Measurements from ENCODE around the gene NEBL. TPM values are rescaled to one million over a fixed set of nuclear protein-coding genes. Genes with fewer than 3 reads are reported as not detected.

The NEBL gene
- total and polyA plus RNA-seq, 2 of the 4 experiments (the other 2 are of a cell fraction) = under 0.01 TPM

GRCh38 chr10:20901110-20901509 is 4.0 kb upstream of the NEBL start:
- no peak overlapping the region for H3K9ac ChIP-seq (ENCODE audit: low read depth, low read length)
- no peak overlapping the region for H3K27ac ChIP-seq (ENCODE audit: insufficient read depth, low read length)
- no peak overlapping the region for H3K23ac ChIP-seq (ENCODE audit: low read depth, low read length)
- H3K79me1 ChIP-seq (ENCODE audit: low read depth in 1 of 2, low read length in 2 of 2) = no peaks in the 10 kb centered on the region
- DNase-seq = no peak
- in situ Hi-C loops (cut with MboI; ENCODE audit: low sequenced_read_pairs) = no loop called here
- intact Hi-C loops (cut with micrococcal nuclease) = no loop called here
- H2AK9ac ChIP-seq (replicated peaks; ENCODE audit: low read depth, low read length, poor library complexity) = no peak overlapping the region
- BruUV-seq (replicated peaks) = no TSS peak
- H4K8ac ChIP-seq (ENCODE audit: low read depth in 2 of 2, low read length in 2 of 2) = no peak overlapping the region
- no peak overlapping the region for H3K14ac ChIP-seq (replicated peaks; ENCODE audit: low read depth, low read length)
- H2AFZ ChIP-seq (replicated peaks; ENCODE audit: low read length, poor library complexity) = no peak overlapping the region
- no peaks in the 10 kb centered on the region for H3K4me1 ChIP-seq (ENCODE audit: control insufficient read depth, insufficient read depth, low read length)
- no peak overlapping the region for H2BK5ac ChIP-seq (ENCODE audit: low read depth, low read length, poor library complexity, severe bottlenecking)
- no peak overlapping the region for H2BK20ac ChIP-seq (ENCODE audit: low read depth, low read length)
- POLR2A ChIA-PET (ENCODE audit: unreplicated experiment) = no interaction called here
- no peak for TF ChIP-seq SMC3 (IDR thresholded peaks at IDR 0.05; ENCODE audit: low read depth, low read length)
- no peak for TF ChIP-seq MAZ (IDR thresholded peaks at IDR 0.05; ENCODE audit: borderline replicate concordance, low read depth, low read length)
- TF ChIP-seq RFX5 (IDR thresholded peaks at IDR 0.05; ENCODE audit: low read depth, low read length) = no peak
- no peak for TF ChIP-seq BHLHE40 (IDR thresholded peaks at IDR 0.05; ENCODE audit: low read depth, low read length)
- no peak for TF ChIP-seq CEBPB (IDR thresholded peaks at IDR 0.05; ENCODE audit: low read depth, low read length)
- no peak for TF ChIP-seq CHD1 (IDR thresholded peaks at IDR 0.05; ENCODE audit: low read depth, low read length)
- H2AK5ac ChIP-seq (ENCODE audit: low read depth, low read length) = no peak overlapping the region
- WGBS, 2 experiments (ENCODE audit: extremely low coverage in 2 of 2, insufficient read length in 1 of 2) = 30% methylated on average over 2 of the region's 5 CpGs; no CpG with 5 or more reads in 1 of the 2 experiments
- no peaks in the 10 kb centered on the region for H3K27me3 ChIP-seq (ENCODE audit: control insufficient read depth, insufficient read depth, low read length)
- no peaks in the 10 kb centered on the region for H3K9me3 ChIP-seq (ENCODE audit: control insufficient read depth, insufficient read depth, low read length)
- no peak overlapping the region for H3K18ac ChIP-seq (ENCODE audit: low read depth, low read length)
- dilution Hi-C loops (cut with HindIII; ENCODE audit: low sequenced_read_pairs, unreplicated experiment) = no loop called here
- no peak overlapping the region for H2BK120ac ChIP-seq (ENCODE audit: low read depth, low read length)
- H4K5ac ChIP-seq (ENCODE audit: low read depth, low read length) = no peak overlapping the region
- no peaks in the 10 kb centered on the region for H4K20me1 ChIP-seq (ENCODE audit: insufficient read depth, low read length)
- H4K91ac ChIP-seq (ENCODE audit: insufficient read depth, low read depth, low read length) = no peak overlapping the region
- no peak overlapping the region for H3K4me2 ChIP-seq (ENCODE audit: low read depth, low read length)
- H3K36me3 ChIP-seq (ENCODE audit: control insufficient read depth, insufficient read depth, low read length) = no peaks in the 10 kb centered on the region
- H2BK15ac ChIP-seq (ENCODE audit: low read depth, low read length) = no peak overlapping the region
- H3K4ac ChIP-seq (ENCODE audit: low read depth, low read length) = no peak overlapping the region
- ATAC-seq (ENCODE audit: low read depth) = no peak
- H3K4me3 ChIP-seq (ENCODE audit: insufficient read depth, low read depth, low read length) = no peak overlapping the region
- CTCF ChIA-PET = no interaction called here
- H3K56ac ChIP-seq (ENCODE audit: extremely low read depth, insufficient read depth, low read length) = no peak overlapping the region
- H3K9me1 ChIP-seq (ENCODE audit: insufficient read depth, low read length) = no peaks in the 10 kb centered on the region

All from IMR-90 (cell line).